Measurements from ENCODE around the gene CCDC71.

DNA sequence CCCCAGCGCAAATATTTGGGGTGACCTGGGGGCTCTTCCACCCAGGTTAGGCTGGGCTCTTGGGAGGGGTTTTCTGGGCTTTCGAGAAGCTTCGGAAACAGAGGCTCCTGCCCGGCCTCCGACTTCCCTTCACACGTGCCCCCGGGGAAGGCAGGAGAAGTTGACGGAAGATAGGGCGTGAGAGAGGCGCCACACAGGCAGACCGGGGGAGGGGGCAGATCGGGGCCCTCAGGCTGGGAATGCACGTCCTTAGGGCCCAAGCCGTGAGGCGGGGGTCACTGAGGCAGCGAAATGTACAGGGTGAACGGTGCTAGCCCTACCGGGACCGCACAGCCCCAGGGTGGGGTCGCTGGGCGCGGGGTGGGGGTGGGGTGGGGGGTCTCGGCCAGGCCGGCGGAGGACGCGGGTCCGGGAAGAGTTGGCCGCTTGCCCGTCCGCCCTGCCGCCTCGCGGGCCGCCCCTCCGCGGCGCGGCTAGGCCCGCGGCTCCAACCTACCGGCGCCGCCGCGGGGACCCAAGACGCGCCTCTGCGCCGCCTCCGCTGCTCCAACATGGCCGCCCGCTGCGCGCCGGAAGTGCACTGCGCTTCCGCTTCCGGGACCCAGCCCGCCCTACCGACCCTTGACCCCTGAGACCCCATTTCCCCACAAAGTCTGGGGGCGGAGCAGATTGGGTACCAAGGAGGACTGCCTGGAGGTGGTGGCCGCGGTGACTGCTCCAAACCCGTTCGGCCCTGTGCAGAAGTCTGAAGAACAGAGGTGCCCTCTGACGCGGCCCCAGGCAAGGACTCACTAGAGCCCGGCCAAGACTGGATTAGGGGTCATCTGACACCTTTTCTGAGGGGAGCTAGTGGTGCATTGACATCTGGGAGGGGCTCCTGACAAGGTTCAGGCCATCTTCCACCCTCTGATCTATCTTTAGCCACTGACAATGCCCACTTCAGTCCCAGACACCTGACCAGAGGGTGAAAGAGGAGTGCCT, at the start of gene CCDC71:
- TF ChIP-seq GATA2 (IDR thresholded peaks at IDR 0.05; ENCODE audit: low read depth, low read length) (no peak), GATA3 (IDR thresholded peaks at IDR 0.05; ENCODE audit: low read depth, low read length) (no peak)
